ENCODE data around the gene ACBD6. TPM values are rescaled to one million over a fixed set of nuclear protein-coding genes. Genes with fewer than 3 reads are reported as not detected.

Gene ACBD6
- total and polyA plus RNA-seq, 10 of the 15 experiments (the other 5 are each of a cell fraction or from before 2014, with no cell fraction given), result 15.0 to 67.3 (median 55.0) TPM

GRCh38 chr1:180256341-180257027, 245.9 kb downstream of the ACBD6 start:
- no peak for FAIRE-seq
- ChIA-PET SMC1A (ENCODE audit: uncharacterized antibody, unreplicated experiment) (no interaction called here), CTCF (interaction anchor here (0.9 to 2.9 kb wide), 2 partner anchors 159 to 221 kb away, joined by 4 to 9 read pairs; no protein-coding TSS in a partner anchor)
- TF ChIP-seq MYB (IDR thresholded peaks at IDR 0.05; ENCODE audit: borderline replicate concordance, low read depth, low read length) (no peak), ZBTB40 (IDR thresholded peaks at IDR 0.05; ENCODE audit: borderline replicate concordance) (no peak), CEBPZ (IDR thresholded peaks at IDR 0.05; ENCODE audit: low read depth, low read length) (no peak), IRF5 (IDR thresholded peaks at IDR 0.05; ENCODE audit: borderline replicate concordance) (no peak), SUZ12 (IDR thresholded peaks at IDR 0.05; ENCODE audit: unreplicated experiment) (no peak), CEBPB (IDR thresholded peaks at IDR 0.05; ENCODE audit: borderline replicate concordance in 1 of 2, low read depth in 2 of 2, low read length in 2 of 2) (no peak), NFYB (IDR thresholded peaks at IDR 0.05; ENCODE audit: insufficient read depth, low read depth, low read length) (no peak), REST (IDR thresholded peaks at IDR 0.05; ENCODE audit: low read depth, low read length) (no peak), SMC3 (IDR thresholded peaks at IDR 0.05; ENCODE audit: borderline replicate concordance, low read length) (no peak), PAX8 (IDR thresholded peaks at IDR 0.05) (no peak)

More at GRCh38 chr1:180256341-180257027, 245.9 kb downstream of the ACBD6 start:
- POLR2A ChIA-PET, result no interaction called here
- no peaks in the 10 kb centered on the region for H4K20me1 ChIP-seq (ENCODE audit: control insufficient read depth, insufficient read depth)
- no peaks in the 10 kb centered on the region for H3K27me3 ChIP-seq (replicated peaks in 1 of 2; ENCODE audit: control insufficient read depth in 2 of 2, insufficient read depth in 2 of 2, low read length in 1 of 2)
- RAD21 ChIA-PET (ENCODE audit: unreplicated experiment), result no interaction called here
- H3K4me1 ChIP-seq (ENCODE audit: control insufficient read depth, insufficient read depth, low read length), result no peaks in the 10 kb centered on the region; the same call in 1 of the 2 replicates
- H3K9ac ChIP-seq (ENCODE audit: control insufficient read depth, insufficient read depth, low read length), result no peak overlapping the region
- no peak overlapping the region for H3K27ac ChIP-seq (ENCODE audit: control insufficient read depth, insufficient read depth)
- in situ Hi-C loops (cut with MboI), result no loop called here
- no peak overlapping the region for H2AFZ ChIP-seq (ENCODE audit: control insufficient read depth, low read depth, low read length)
- intact Hi-C loops (cut with micrococcal nuclease; ENCODE audit: unreplicated experiment), result no loop called here
- H3K79me2 ChIP-seq (ENCODE audit: control insufficient read depth, insufficient read depth, low read length), result no peaks in the 10 kb centered on the region
- H3K36me3 ChIP-seq (ENCODE audit: control insufficient read depth in 2 of 2, insufficient read depth in 2 of 2, low read length in 1 of 2), result no peaks in the 10 kb centered on the region
- ATAC-seq (no peak), DNase-seq (ENCODE audit: low read depth, low spot score) (no peak)
- no TSS peak for BruUV-seq (replicated peaks)
- no peaks in the 10 kb centered on the region for H3K9me3 ChIP-seq (replicated peaks; ENCODE audit: control insufficient read depth, insufficient read depth, low read length)
- no peak overlapping the region for H3K4me2 ChIP-seq (ENCODE audit: control insufficient read depth, insufficient read depth)
- no peak overlapping the region for H3K4me3 ChIP-seq
- WGBS (ENCODE audit: insufficient coverage, insufficient replicate concordance, low lambda C conversion rate, missing lambda C conversion rate), result 57% methylated on average over 15 of the region's 15 CpGs

Measured in GM12878 (cell line).